Dermis blood vessel endothelial cell (primary cell): ENCODE measurements around the gene GNAI2. TPM values are rescaled to one million over a fixed set of nuclear protein-coding genes. Genes with fewer than 3 reads are reported as not detected.
A peak's percentile ranks its signal among the peaks of the same experiment; 100 is the strongest.
"Not testable (repeated sequence)": the region's sequence is repeated elsewhere in the genome, so short reads cannot be mapped to it uniquely, and the experiment has no call there.

ENCODE experiments used
- DNase-seq: peaks from one replicate; pipeline ENCODE4 v3.0.0; 2010
- total RNA-seq: library from RNA; depleted of rRNA; stranded (reverse); fragments of >200 nt; gene quantifications from 2 replicates; pipeline ENCODE4 v1.2.3, GENCODE V29; 2014

The GNAI2 gene
- total RNA-seq, 1 donor from 2014 or later: 624 TPM

- DNase-seq: peak; percentile 43
Measured at GRCh38 chr3:50205413-50206276, 30.4 kb upstream of the GNAI2 start.

GRCh38 chr3:50207359-50208042, 28.5 kb upstream of the GNAI2 start:
- no peak for DNase-seq

- no peak for DNase-seq
Measured at GRCh38 chr3:50208677-50209344, 27.2 kb upstream of the GNAI2 start.

- no peak for DNase-seq
Measured at GRCh38 chr3:50210176-50210509, 25.9 kb upstream of the GNAI2 start.

GRCh38 chr3:50210510-50211367, 25.3 kb upstream of the GNAI2 start:
- DNase-seq: no peak

GRCh38 chr3:50211368-50211717, 24.7 kb upstream of the GNAI2 start:
- DNase-seq: not testable (repeated sequence)

GRCh38 chr3:50211930-50212329, 24.1 kb upstream of the GNAI2 start:
- DNase-seq: no peak

GRCh38 chr3:50212502-50212901, 23.5 kb upstream of the GNAI2 start:
- DNase-seq: no peak

- DNase-seq: no peak
Measured at GRCh38 chr3:50212971-50213370, 23.0 kb upstream of the GNAI2 start.

GRCh38 chr3:50213373-50213772, 22.6 kb upstream of the GNAI2 start:
- DNase-seq: no peak

- DNase-seq: no peak
Measured at GRCh38 chr3:50214824-50215223, 21.2 kb upstream of the GNAI2 start.

- DNase-seq: no peak
Measured at GRCh38 chr3:50215529-50215928, 20.5 kb upstream of the GNAI2 start.

- no peak for DNase-seq
Measured at GRCh38 chr3:50217681-50218080, 18.3 kb upstream of the GNAI2 start.

- no peak for DNase-seq
Measured at GRCh38 chr3:50218448-50218847, 17.6 kb upstream of the GNAI2 start.

- DNase-seq: no peak
Measured at GRCh38 chr3:50219285-50219684, 16.7 kb upstream of the GNAI2 start.

GRCh38 chr3:50220109-50220508, 15.9 kb upstream of the GNAI2 start:
- no peak for DNase-seq

GRCh38 chr3:50221051-50221410, 15.0 kb upstream of the GNAI2 start:
- no peak for DNase-seq

- no peak for DNase-seq
Measured at GRCh38 chr3:50221411-50222168, 14.4 kb upstream of the GNAI2 start.

- DNase-seq: no peak
Measured at GRCh38 chr3:50222169-50222528, 13.9 kb upstream of the GNAI2 start.

- no peak for DNase-seq
Measured at GRCh38 chr3:50224639-50225038, 11.4 kb upstream of the GNAI2 start.

- peak; percentile 43 for DNase-seq
Measured at GRCh38 chr3:50226888-50227389, 9.1 kb upstream of the GNAI2 start.
